ENCODE results near the gene SEM1. TPM values are rescaled to one million over a fixed set of nuclear protein-coding genes. Genes with fewer than 3 reads are reported as not detected.
"Not testable (repeated sequence)": the region's sequence is repeated elsewhere in the genome, so short reads cannot be mapped to it uniquely, and the experiment has no call there.

Gene SEM1
- total RNA-seq, 1 donor from 2014 or later: 32.6 TPM

DNA sequence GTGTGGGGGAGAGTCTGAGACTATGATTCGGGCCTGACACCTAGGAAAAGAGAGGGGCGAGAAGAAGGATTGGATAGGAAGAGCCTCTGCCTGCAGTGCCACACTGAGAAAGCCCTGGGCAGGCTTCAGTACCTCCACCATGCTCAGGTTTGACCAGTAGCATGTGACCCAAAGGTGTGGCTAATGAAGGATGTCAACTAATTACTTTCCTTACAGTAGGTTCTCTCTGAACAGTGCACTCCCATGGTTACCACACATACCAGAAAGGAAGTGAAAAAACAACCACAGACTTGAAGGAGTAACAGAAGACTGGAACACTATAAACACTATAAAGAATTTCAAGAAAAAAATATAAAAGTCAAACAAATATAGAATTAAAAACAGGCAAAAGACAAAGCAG lies 46.2 kb downstream of the SEM1 start:
- DNase-seq (ENCODE audit: low spot score): no peak

- DNase-seq (ENCODE audit: low spot score): not testable (repeated sequence)
Measured at GRCh38 chr7:96662151-96662550, 47.5 kb downstream of the SEM1 start.

DNA sequence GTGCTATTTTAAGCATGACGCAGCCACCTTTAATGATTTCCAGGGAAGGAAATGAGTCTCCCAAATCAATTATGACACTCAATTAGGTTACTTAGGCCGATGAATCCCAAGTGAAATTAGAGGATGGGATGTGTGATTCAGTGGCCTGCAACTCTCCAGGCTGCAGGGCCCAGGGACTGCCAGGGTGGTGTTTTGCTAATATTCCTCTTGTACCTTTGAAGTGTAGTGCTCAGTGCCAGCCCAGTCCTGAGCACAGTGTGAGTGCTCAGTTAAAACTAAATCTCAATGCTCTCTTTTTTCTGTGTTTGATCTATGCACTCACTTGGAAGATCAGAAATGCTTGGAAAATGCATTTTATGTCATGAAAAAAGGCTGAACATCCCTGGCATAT lies 51.6 kb downstream of the SEM1 start:
- no peak for DNase-seq (ENCODE audit: low spot score)

DNA sequence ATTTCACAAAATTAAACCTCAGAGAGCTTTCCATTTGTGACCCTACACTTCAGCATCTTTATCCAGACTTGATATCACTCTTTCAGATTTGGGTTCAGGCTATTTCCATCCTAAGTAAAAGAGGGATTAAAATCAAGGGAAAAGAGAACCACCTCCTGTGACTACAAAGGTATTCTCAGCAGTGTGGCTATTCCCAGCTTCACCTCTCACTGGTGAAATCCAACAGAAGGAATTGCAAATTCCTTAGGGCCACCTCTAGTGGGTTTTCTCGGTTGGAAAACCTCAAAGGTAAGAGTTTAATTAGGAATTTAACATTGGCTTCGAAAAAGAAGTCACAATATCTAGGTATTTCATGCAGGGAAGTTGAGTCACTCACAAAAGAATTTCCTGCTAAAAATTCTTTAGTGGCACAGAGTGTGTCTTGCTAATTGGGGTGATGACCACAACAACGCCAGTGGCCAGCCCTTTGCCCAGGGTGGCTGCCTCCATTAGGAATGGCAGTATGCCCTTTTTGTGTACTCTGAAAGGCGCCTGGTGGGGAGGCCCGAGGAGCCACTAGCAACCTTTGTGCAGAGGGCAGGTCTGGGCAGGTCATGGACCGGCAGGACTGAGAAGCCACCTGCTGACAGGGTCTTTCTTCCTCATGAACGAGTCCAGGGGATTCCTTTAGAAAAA lies 52.2 kb downstream of the SEM1 start:
- no peak for DNase-seq (ENCODE audit: low spot score)

GRCh38 chr7:96655956-96656355 lies 53.7 kb downstream of the SEM1 start:
- DNase-seq (ENCODE audit: low spot score): no peak

GRCh38 chr7:96654630-96655188 lies 54.9 kb downstream of the SEM1 start:
- no peak for DNase-seq (ENCODE audit: low spot score)

DNA sequence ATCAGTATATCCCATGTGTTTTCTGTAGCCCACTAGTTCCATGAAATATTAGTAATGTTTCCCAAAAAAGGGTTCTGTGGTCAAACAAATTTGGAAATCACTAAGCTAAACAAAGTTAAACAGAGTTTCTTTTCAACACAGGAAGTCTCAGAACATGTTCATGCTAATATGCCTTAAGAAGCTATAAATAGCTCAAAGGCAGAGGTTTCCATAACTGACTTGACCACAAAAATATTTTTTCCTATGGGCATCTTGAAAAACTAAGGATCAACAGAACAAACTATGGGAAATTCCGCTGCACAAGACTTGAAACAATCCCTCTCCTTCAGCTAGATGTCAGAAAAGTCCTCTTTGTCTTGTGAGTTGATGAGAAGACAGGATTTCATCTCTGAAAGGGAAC lies 59.7 kb downstream of the SEM1 start:
- no peak for DNase-seq (ENCODE audit: low spot score)

DNA sequence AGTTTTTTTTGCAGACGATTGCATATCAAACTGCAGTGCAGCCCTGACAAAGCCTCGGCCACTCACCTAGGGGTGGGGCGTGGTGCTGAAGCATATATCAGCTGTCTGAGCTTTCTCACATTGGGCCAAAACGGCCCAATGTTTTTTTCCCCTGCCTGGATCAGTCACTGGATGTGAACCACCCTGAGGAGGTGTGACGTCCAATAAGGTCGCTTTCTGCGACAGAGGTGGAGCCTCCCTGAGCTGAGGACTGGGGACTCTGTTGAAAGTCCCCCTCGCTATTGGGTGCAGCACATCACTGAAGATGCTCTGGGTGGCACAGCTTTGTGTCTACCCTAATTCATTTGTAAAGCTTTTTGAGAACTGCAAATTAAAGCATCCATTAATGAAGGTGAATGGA lies 60.9 kb downstream of the SEM1 start:
- DNase-seq (ENCODE audit: low spot score): no peak

GRCh38 chr7:96647733-96648132 lies 61.9 kb downstream of the SEM1 start:
- no peak for DNase-seq (ENCODE audit: low spot score)

- DNase-seq (ENCODE audit: low spot score): no peak
Measured at GRCh38 chr7:96645084-96645483, 64.6 kb downstream of the SEM1 start.

DNA sequence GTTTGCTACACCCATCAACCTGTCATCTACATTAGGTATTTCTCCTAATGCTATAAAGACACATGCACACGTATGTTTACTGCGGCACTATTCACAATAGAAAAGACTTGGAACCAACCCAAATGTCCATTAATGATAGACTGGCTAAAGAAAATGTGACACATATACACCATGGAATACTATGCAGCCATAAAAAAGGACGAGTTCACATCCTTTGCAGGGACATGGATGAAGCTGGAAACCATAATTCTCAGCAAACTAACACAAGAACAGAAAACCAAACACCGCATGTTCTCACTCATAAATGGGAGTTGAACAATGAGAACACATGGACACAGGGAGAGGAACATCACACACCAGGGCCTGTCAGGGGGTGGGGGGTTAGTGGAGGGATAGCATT lies 66.2 kb downstream of the SEM1 start:
- DNase-seq (ENCODE audit: low spot score): not testable (repeated sequence)

DNA sequence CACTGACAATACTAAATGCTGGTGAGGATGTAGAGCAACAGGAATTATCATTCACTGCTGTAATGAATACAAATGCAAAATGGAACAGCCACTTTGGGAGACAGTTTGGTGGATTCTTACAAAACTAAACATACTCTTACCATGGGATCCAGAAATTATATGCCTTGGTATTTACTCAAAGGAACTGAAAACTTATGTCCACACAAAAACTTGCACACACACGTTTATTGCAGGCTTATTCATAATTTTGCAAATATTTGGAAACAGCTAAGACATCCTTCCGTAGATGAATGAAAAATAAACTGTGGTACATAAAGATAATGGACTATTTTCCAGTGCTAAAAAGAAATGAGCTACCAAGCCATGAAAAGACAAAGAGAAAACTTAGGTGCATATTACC lies 69.6 kb downstream of the SEM1 start:
- DNase-seq (ENCODE audit: low spot score): no peak
